HepG2 (cell line): ENCODE measurements around the gene PIMREG. TPM values are rescaled to one million over a fixed set of nuclear protein-coding genes. Genes with fewer than 3 reads are reported as not detected.

Experiments used
- DZIP1 ChIP-seq: sonication (generic); formaldehyde crosslinking; IDR thresholded peaks from 2 replicates; pipeline ENCODE4 v1.5.0; 2020; ENCODE audit warnings: mild to moderate bottlenecking, missing genetic modification reagents
- EED ChIP-seq: sonication (generic); formaldehyde crosslinking; IDR thresholded peaks from 2 replicates; pipeline ENCODE4 v1.5.0; 2020; ENCODE audit warnings: mild to moderate bottlenecking, missing genetic modification reagents
- ESRRA ChIP-seq: sonication (generic); formaldehyde crosslinking; IDR thresholded peaks from 2 replicates; pipeline ENCODE4 v1.5.1; 2020; ENCODE audit warnings: mild to moderate bottlenecking, low read depth, missing genetic modification reagents
- HOXD1 ChIP-seq: sonication (generic); formaldehyde crosslinking; IDR thresholded peaks from 2 replicates; pipeline ENCODE4 v1.5.0; 2020; ENCODE audit warnings: missing genetic modification reagents
- IRF1 ChIP-seq: sonication (generic); formaldehyde crosslinking; IDR thresholded peaks from 2 replicates; pipeline ENCODE4 v1.4.0; 2020; ENCODE audit warnings: low read depth, mild to moderate bottlenecking, missing genetic modification reagents
- KDM5B ChIP-seq: sonication (generic); formaldehyde crosslinking; IDR thresholded peaks from 2 replicates; pipeline ENCODE4 v1.4.0; 2020; ENCODE audit warnings: missing genetic modification reagents, mild to moderate bottlenecking, borderline replicate concordance
- KDM6A ChIP-seq: IDR thresholded peaks from 2 replicates; pipeline ENCODE4 v1.6.1; 2016; ENCODE audit warnings: low read depth
- MBD4 ChIP-seq: IDR thresholded peaks from 2 replicates; pipeline ENCODE4 v1.6.1; 2012; ENCODE audit warnings: low read length, inconsistent platforms, borderline replicate concordance
- MTA1 ChIP-seq: sonication (generic); formaldehyde crosslinking; IDR thresholded peaks from 2 replicates; pipeline ENCODE4 v1.4.0; 2020; ENCODE audit warnings: missing genetic modification reagents, mild to moderate bottlenecking, borderline replicate concordance
- MZF1 ChIP-seq: sonication (generic); formaldehyde crosslinking; IDR thresholded peaks from 2 replicates; pipeline ENCODE4 v1.8.1; 2023; ENCODE audit warnings: mild to moderate bottlenecking, missing genetic modification reagents, borderline replicate concordance
- SAP130 ChIP-seq: IDR thresholded peaks from 2 replicates; pipeline ENCODE4 v1.6.1; 2016; ENCODE audit warnings: low read depth
- SMAD9 ChIP-seq: sonication (generic); formaldehyde crosslinking; IDR thresholded peaks from 2 replicates; pipeline ENCODE4 v1.5.1; 2020; ENCODE audit warnings: mild to moderate bottlenecking, missing genetic modification reagents
- STAG1 ChIP-seq: sonication (generic); formaldehyde crosslinking; IDR thresholded peaks from 2 replicates; pipeline ENCODE4 v1.4.0; 2020; ENCODE audit warnings: missing genetic modification reagents
- TBX3 ChIP-seq: fragments of 450-650 bp; IDR thresholded peaks from 2 replicates; pipeline ENCODE4 v1.6.1; 2017; ENCODE audit warnings: antibody characterized with exemption, mild to moderate bottlenecking, inconsistent platforms, borderline replicate concordance
- ZBTB7A ChIP-seq: sonication (generic); formaldehyde crosslinking; IDR thresholded peaks from 2 replicates; pipeline ENCODE4 v1.8.0; 2022; ENCODE audit warnings: mild to moderate bottlenecking, missing genetic modification reagents
- ZFY ChIP-seq: sonication (generic); formaldehyde crosslinking; IDR thresholded peaks from 2 replicates; pipeline ENCODE4 v1.4.0; 2020; ENCODE audit warnings: missing genetic modification reagents
- ZNF281 ChIP-seq: sonication (generic); formaldehyde crosslinking; IDR thresholded peaks from 2 replicates; pipeline ENCODE4 v1.4.0; 2020; ENCODE audit warnings: missing genetic modification reagents, borderline replicate concordance
- ZNF3 ChIP-seq: IDR thresholded peaks from 2 replicates; pipeline ENCODE4 v1.7.0; 2017; ENCODE audit warnings: inconsistent platforms
- ZSCAN29 ChIP-seq: sonication (generic); formaldehyde crosslinking; conservative IDR thresholded peaks from 2 replicates; pipeline ENCODE4 v1.4.0; 2020; ENCODE audit warnings: mild to moderate bottlenecking, missing genetic modification reagents
- polyA plus RNA-seq, 8 experiments: library from polyadenylated mRNA; depleted of rRNA in 3 of 8; stranded (reverse) in 7 of 8; unstranded in 1 of 8; fragments of >200 nt; fragmentation: Illumina TruSeq in 4 of 8; extraction: Trizol in 4 of 8; gene quantifications; 2 replicates each; pipeline versions ENCODE4 v1.2.1 to v1.2.3, GENCODE V29; 2011 to 2016; ENCODE audit warnings: low read depth in 4 of 8, missing spikeins in 1 of 8, mixed read lengths in 1 of 8; ENCODE audit not compliant: insufficient read depth in 1 of 8
- total RNA-seq, 5 experiments: library from RNA; depleted of rRNA; stranded (reverse); fragments of >200 nt; fragmentation: Illumina TruSeq; extraction: Trizol; gene quantifications; 2 replicates each; pipeline ENCODE4 v1.2.3, GENCODE V29; 2016; ENCODE audit warnings: low read depth in 1 of 5
- TF ChIP-seq, protein P1 (sequence below): sonication (generic); formaldehyde crosslinking; IDR thresholded peaks from 2 replicates; pipeline ENCODE4 v1.9.0; 2022; ENCODE audit warnings: missing genetic modification reagents, mild to moderate bottlenecking, borderline replicate concordance

The PIMREG gene
- total and polyA plus RNA-seq, 2 of the 13 experiments (the other 11 are each of a cell fraction or from before 2014, with no cell fraction given) = 15.6 to 30.3 TPM

- no peak for TF ChIP-seq MZF1
- peak; percentile 59; the same call in 1 of the 2 replicates for TF ChIP-seq KDM5B (CRISPR knock-in tag)
- TF ChIP-seq KDM6A (CRISPR knock-in tag) = no peak
- no peak for TF ChIP-seq TBX3
- no peak; the same call in 1 of the 2 replicates for TF ChIP-seq ESRRA (CRISPR knock-in tag)
- TF ChIP-seq EED = 0 out of 2 replicates have a peak, but pooled peaks have one; percentile 58
- TF ChIP-seq, protein P1, sequence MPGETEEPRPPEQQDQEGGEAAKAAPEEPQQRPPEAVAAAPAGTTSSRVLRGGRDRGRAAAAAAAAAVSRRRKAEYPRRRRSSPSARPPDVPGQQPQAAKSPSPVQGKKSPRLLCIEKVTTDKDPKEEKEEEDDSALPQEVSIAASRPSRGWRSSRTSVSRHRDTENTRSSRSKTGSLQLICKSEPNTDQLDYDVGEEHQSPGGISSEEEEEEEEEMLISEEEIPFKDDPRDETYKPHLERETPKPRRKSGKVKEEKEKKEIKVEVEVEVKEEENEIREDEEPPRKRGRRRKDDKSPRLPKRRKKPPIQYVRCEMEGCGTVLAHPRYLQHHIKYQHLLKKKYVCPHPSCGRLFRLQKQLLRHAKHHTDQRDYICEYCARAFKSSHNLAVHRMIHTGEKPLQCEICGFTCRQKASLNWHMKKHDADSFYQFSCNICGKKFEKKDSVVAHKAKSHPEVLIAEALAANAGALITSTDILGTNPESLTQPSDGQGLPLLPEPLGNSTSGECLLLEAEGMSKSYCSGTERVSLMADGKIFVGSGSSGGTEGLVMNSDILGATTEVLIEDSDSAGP (CRISPR knock-in tag) = peak; percentile 74; the same call in 1 of the 2 replicates
- no peak for TF ChIP-seq MBD4
- TF ChIP-seq SAP130 (CRISPR knock-in tag) = peak; percentile 98
- TF ChIP-seq ZSCAN29 (CRISPR knock-in tag) = peak; percentile 96
- peak; percentile 71; the same call in 1 of the 2 replicates for TF ChIP-seq MTA1 (CRISPR knock-in tag)
- peak; percentile 80; the same call in 1 of the 2 replicates for TF ChIP-seq SMAD9
- no peak; the same call in 1 of the 2 replicates for TF ChIP-seq ZNF281 (CRISPR knock-in tag)
- TF ChIP-seq ZBTB7A (CRISPR knock-in tag) = peak; percentile 34; the same call in 1 of the 2 replicates
- no peak for TF ChIP-seq STAG1
- no peak for TF ChIP-seq ZNF3 (CRISPR knock-in tag)
- peak; percentile 76; the same call in 1 of the 2 replicates for TF ChIP-seq ZFY
- no peak for TF ChIP-seq HOXD1 (CRISPR knock-in tag)
- 0 out of 2 replicates have a peak, but pooled peaks have one; percentile 40 for TF ChIP-seq DZIP1 (CRISPR knock-in tag)
- no peak for TF ChIP-seq IRF1 (CRISPR knock-in tag)
These were observed at the start of gene PIMREG (continued) for GRCh38 chr17:6443692-6444570.
